ENCODE results near the gene UFD1. TPM values are rescaled to one million over a fixed set of nuclear protein-coding genes. Genes with fewer than 3 reads are reported as not detected.

The UFD1 gene
- total and polyA plus RNA-seq, 2 donors (not counting 1 experiment from before 2014, with no cell fraction given), result 43.5 to 70.1 TPM

- Mint-ChIP-seq H3K27ac (no peak overlapping the region), H3K9me3 (ENCODE audit: insufficient read depth) (no peaks in the 10 kb centered on the region), H3K4me3 (no peak overlapping the region), H3K4me1 (peaks cover 5% of the 10 kb centered on the region), H3K27me3 (no peaks in the 10 kb centered on the region)
- peaks cover 0 to 6% of the 10 kb centered on the region in 2 donors for H3K4me1 ChIP-seq (ENCODE audit: control insufficient read depth in 2 of 2, insufficient read depth in 2 of 2, low read length in 2 of 2)
- TF ChIP-seq EZH2 (IDR thresholded peaks at IDR 0.05; ENCODE audit: borderline replicate concordance, insufficient read depth, low read depth, low read length, poor library complexity, severe bottlenecking), result no peak
- TF ChIP-seq, protein P1, sequence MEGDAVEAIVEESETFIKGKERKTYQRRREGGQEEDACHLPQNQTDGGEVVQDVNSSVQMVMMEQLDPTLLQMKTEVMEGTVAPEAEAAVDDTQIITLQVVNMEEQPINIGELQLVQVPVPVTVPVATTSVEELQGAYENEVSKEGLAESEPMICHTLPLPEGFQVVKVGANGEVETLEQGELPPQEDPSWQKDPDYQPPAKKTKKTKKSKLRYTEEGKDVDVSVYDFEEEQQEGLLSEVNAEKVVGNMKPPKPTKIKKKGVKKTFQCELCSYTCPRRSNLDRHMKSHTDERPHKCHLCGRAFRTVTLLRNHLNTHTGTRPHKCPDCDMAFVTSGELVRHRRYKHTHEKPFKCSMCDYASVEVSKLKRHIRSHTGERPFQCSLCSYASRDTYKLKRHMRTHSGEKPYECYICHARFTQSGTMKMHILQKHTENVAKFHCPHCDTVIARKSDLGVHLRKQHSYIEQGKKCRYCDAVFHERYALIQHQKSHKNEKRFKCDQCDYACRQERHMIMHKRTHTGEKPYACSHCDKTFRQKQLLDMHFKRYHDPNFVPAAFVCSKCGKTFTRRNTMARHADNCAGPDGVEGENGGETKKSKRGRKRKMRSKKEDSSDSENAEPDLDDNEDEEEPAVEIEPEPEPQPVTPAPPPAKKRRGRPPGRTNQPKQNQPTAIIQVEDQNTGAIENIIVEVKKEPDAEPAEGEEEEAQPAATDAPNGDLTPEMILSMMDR (IDR thresholded peaks at IDR 0.05), result no peak
- no peak overlapping the region for H2AFZ ChIP-seq (ENCODE audit: insufficient read depth, low read depth, low read length, poor library complexity, severe bottlenecking)
- no peaks in the 10 kb centered on the region for H3K36me3 ChIP-seq (replicated peaks in 1 of 2; ENCODE audit: control extremely low read depth in 1 of 2, control insufficient read depth in 1 of 2, extremely low read depth in 1 of 2, insufficient read depth in 2 of 2, low read length in 1 of 2)
- DNase-seq, result no peak
- no peaks in the 10 kb centered on the region for H3K79me2 ChIP-seq (ENCODE audit: control insufficient read depth, insufficient read depth, low read length)
- CTCF ChIA-PET, result no interaction called here
- WGBS (ENCODE audit: insufficient coverage), result 95% methylated on average over 9 of the region's 9 CpGs
- no peak overlapping the region for H3K4me2 ChIP-seq (replicated peaks; ENCODE audit: low read depth, low read length, poor library complexity, severe bottlenecking)
- no peak overlapping the region for H3K27ac ChIP-seq (ENCODE audit: low read length in 2 of 2)
- ATAC-seq (ENCODE audit: low read depth), result no peak
- H4K20me1 ChIP-seq (ENCODE audit: control insufficient read depth, insufficient read depth, low read length, poor library complexity, severe bottlenecking), result no peaks in the 10 kb centered on the region
- POLR2A ChIA-PET, result no interaction called here
- no peaks in the 10 kb centered on the region for H3K27me3 ChIP-seq (replicated peaks in 1 of 4; ENCODE audit: control extremely low read depth in 1 of 4, control insufficient read depth in 3 of 4, insufficient read depth in 4 of 4, low read length in 3 of 4)
- no peak overlapping the region for H3K9ac ChIP-seq (ENCODE audit: low read length)
- no peak overlapping the region for H3K4me3 ChIP-seq (ENCODE audit: control extremely low read depth in 1 of 5, extremely low read depth in 1 of 5, insufficient read depth in 1 of 5, low read depth in 2 of 5, low read length in 4 of 5)
- no peaks in the 10 kb centered on the region for H3K9me3 ChIP-seq (ENCODE audit: control extremely low read depth in 1 of 3, control insufficient read depth in 2 of 3, insufficient read depth in 1 of 3, low read length in 2 of 3)
- intact Hi-C loops (cut with micrococcal nuclease), result no loop called here
These were observed 24.9 kb upstream of the UFD1 start for GRCh38 chr22:19503869-19504268.

GRCh38 chr22:19503367-19503766 lies 24.4 kb upstream of the UFD1 start:
- intact Hi-C loops (cut with micrococcal nuclease), result no loop called here
- no peak overlapping the region for H3K9ac ChIP-seq (ENCODE audit: low read length)
- no peak for TF ChIP-seq EZH2 (IDR thresholded peaks at IDR 0.05; ENCODE audit: borderline replicate concordance, insufficient read depth, low read depth, low read length, poor library complexity, severe bottlenecking)
- TF ChIP-seq, protein P1 (IDR thresholded peaks at IDR 0.05), result no peak
- CTCF ChIA-PET, result interaction anchor here (0.7 to 1.4 kb wide), 2 partner anchors 127 to 220 kb away, joined by 3 read pairs; no protein-coding TSS in a partner anchor
- no peak overlapping the region for H2AFZ ChIP-seq (ENCODE audit: insufficient read depth, low read depth, low read length, poor library complexity, severe bottlenecking)
- H3K27me3 Mint-ChIP-seq, result no peaks in the 10 kb centered on the region
- H3K79me2 ChIP-seq (ENCODE audit: control insufficient read depth, insufficient read depth, low read length), result no peaks in the 10 kb centered on the region
- peaks cover 0 to 6% of the 10 kb centered on the region in 2 donors for H3K4me1 ChIP-seq (ENCODE audit: control insufficient read depth in 2 of 2, insufficient read depth in 2 of 2, low read length in 2 of 2)
- H3K9me3 Mint-ChIP-seq (ENCODE audit: insufficient read depth), result no peaks in the 10 kb centered on the region
- no peak overlapping the region for H3K4me3 ChIP-seq (ENCODE audit: control extremely low read depth in 1 of 5, extremely low read depth in 1 of 5, insufficient read depth in 1 of 5, low read depth in 2 of 5, low read length in 4 of 5)
- WGBS (ENCODE audit: insufficient coverage), result 75% methylated on average over 2 of the region's 7 CpGs
- peaks cover 5% of the 10 kb centered on the region for H3K4me1 Mint-ChIP-seq
- DNase-seq (no peak), ATAC-seq (ENCODE audit: low read depth) (no peak)
- no peak overlapping the region for H3K27ac Mint-ChIP-seq
- no peak overlapping the region for H3K4me3 Mint-ChIP-seq
- no peak overlapping the region for H3K4me2 ChIP-seq (replicated peaks; ENCODE audit: low read depth, low read length, poor library complexity, severe bottlenecking)
- POLR2A ChIA-PET, result no interaction called here
- H4K20me1 ChIP-seq (ENCODE audit: control insufficient read depth, insufficient read depth, low read length, poor library complexity, severe bottlenecking), result no peaks in the 10 kb centered on the region
- H3K27me3 ChIP-seq (replicated peaks in 1 of 4; ENCODE audit: control extremely low read depth in 1 of 4, control insufficient read depth in 3 of 4, insufficient read depth in 4 of 4, low read length in 3 of 4), result no peaks in the 10 kb centered on the region
- no peaks in the 10 kb centered on the region for H3K36me3 ChIP-seq (replicated peaks in 1 of 2; ENCODE audit: control extremely low read depth in 1 of 2, control insufficient read depth in 1 of 2, extremely low read depth in 1 of 2, insufficient read depth in 2 of 2, low read length in 1 of 2)
- no peaks in the 10 kb centered on the region for H3K9me3 ChIP-seq (ENCODE audit: control extremely low read depth in 1 of 3, control insufficient read depth in 2 of 3, insufficient read depth in 1 of 3, low read length in 2 of 3)
- H3K27ac ChIP-seq (ENCODE audit: low read length in 2 of 2), result no peak overlapping the region
